RWPE1 (cell line): Measurements from ENCODE around the gene PILRA.
A peak's percentile ranks its signal among the peaks of the same experiment; 100 is the strongest.
"Not testable (repeated sequence)": the region's sequence is repeated elsewhere in the genome, so short reads cannot be mapped to it uniquely, and the experiment has no call there.

Experiments used
- CTCF ChIA-PET: fragments of 350-600 bp; sonication (Branson Sonifier 250); formaldehyde crosslinking; extraction: SDS; loops from one replicate; lab custom pipeline; 2021; lab: Yijun Ruan, JAX
- POLR2A ChIA-PET: fragments of 400-600 bp; formaldehyde crosslinking; extraction: SDS; loops from one replicate; lab custom pipeline; 2020; ENCODE audit warnings: antibody characterized with exemption; ENCODE audit not compliant: low non-redundant PET; lab: Yijun Ruan, JAX
- DNase-seq: peaks from one replicate; pipeline ENCODE4 v3.0.0; 2012; ENCODE audit warnings: low spot score
- H3K27ac ChIP-seq: fragments of 450-650 bp; 2 replicates; pipeline ENCODE4 v1.5.1; 2017
- CTCF ChIP-seq: fragments of 450-650 bp; conservative IDR thresholded peaks from 2 replicates; pipeline ENCODE4 v1.5.1; 2017; ENCODE audit warnings: low read depth, mild to moderate bottlenecking

PILRA gene

DNA sequence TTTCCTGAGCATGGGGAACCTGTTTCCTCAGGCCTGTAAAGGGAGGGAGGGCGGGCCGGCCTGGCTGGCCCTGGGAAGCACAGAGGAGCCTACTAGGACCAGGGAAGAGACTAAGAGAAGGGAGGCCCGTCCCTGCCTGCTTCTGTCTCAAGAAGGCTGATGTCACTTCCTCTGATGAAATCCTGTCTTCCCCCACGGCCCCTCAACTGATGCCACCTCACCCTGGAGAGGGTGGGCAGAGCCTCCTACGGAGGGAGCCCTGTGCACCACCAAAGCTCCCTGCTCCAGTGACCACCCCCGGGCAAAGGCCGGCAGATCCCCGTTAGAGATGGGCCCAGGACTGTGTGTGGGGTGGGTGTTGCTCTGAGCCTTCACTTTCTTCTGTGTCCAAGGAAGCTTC is 1.0 kb upstream of the PILRA start:
- POLR2A ChIA-PET = no interaction called here
- TF ChIP-seq CTCF = no peak
- H3K27ac ChIP-seq = peak overlapping the region; percentile 33
- no peak for DNase-seq
- CTCF ChIA-PET = no interaction called here

DNA sequence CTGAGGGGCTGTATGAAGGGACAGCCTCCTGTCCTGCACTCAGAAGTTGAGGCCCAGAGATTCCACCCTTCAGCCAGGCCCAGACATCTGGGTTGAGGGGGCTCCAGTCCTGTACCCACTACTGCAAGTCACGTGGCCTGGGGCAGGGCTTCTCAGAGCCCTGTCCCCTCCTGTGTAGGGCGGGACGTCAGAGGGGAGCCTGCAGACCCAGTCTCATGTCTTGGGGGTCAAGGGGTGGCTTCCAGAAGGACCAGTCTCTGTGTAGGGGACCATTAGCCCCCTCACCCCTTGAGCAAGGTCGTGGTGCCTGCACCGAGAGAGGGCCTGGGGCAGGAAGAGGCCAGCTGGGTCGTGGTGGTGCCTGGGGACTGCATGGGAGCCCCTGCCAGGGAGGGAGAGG is 593 bp upstream of the PILRA start:
- no peak for TF ChIP-seq CTCF
- CTCF ChIA-PET = no interaction called here
- DNase-seq = no peak
- H3K27ac ChIP-seq = peak overlapping the region; percentile 33
- POLR2A ChIA-PET = no interaction called here

- DNase-seq, H3K27ac ChIP-seq, POLR2A ChIA-PET: not testable (repeated sequence)
- CTCF ChIA-PET = interaction anchor here (0.9 kb wide), 1 partner anchor 33 kb away, joined by 3 read pairs; no protein-coding TSS in a partner anchor
Observed at GRCh38 chr7:100373870-100374598, 747 bp downstream of the PILRA start.

GRCh38 chr7:100374601-100375000 is 1.3 kb downstream of the PILRA start:
- no peak for TF ChIP-seq CTCF
- ChIA-PET POLR2A (no interaction called here), CTCF (interaction anchor here (0.9 kb wide), 1 partner anchor 33 kb away, joined by 3 read pairs; no protein-coding TSS in a partner anchor)
- DNase-seq = no peak
- no peak overlapping the region for H3K27ac ChIP-seq

- TF ChIP-seq CTCF = no peak
- CTCF ChIA-PET = interaction anchor here (0.6 to 0.7 kb wide), 2 partner anchors 31 to 107 kb away, joined by 5 read pairs; no protein-coding TSS in a partner anchor
- DNase-seq = no peak
- POLR2A ChIA-PET = no interaction called here
- H3K27ac ChIP-seq = no peak overlapping the region
Observed at GRCh38 chr7:100376066-100376465, 2.8 kb downstream of the PILRA start.

GRCh38 chr7:100378114-100378755 is 4.9 kb downstream of the PILRA start:
- DNase-seq = no peak
- no peak for TF ChIP-seq CTCF
- no peak overlapping the region for H3K27ac ChIP-seq
- POLR2A ChIA-PET = no interaction called here
- CTCF ChIA-PET = no interaction called here

- CTCF ChIA-PET = interaction anchor here (0.7 kb wide), 1 partner anchor 980 kb away, joined by 6 read pairs; no protein-coding TSS in a partner anchor
Observed at GRCh38 chr7:100380196-100380595, 6.9 kb downstream of the PILRA start.

GRCh38 chr7:100381531-100382233 is 8.4 kb downstream of the PILRA start:
- DNase-seq, H3K27ac ChIP-seq, POLR2A ChIA-PET, CTCF ChIA-PET: not testable (repeated sequence)

More at GRCh38 chr7:100380196-100380595, 6.9 kb downstream of the PILRA start:
- DNase-seq = no peak
- H3K27ac ChIP-seq = no peak overlapping the region
- POLR2A ChIA-PET = no interaction called here
- TF ChIP-seq CTCF = no peak

GRCh38 chr7:100382234-100382853 is 9.1 kb downstream of the PILRA start:
- H3K27ac ChIP-seq, POLR2A ChIA-PET, DNase-seq: not testable (repeated sequence)
- CTCF ChIA-PET = interaction anchor here (0.6 kb wide), 1 partner anchor 24 kb away, joined by 3 read pairs; no protein-coding TSS in a partner anchor
